GM21423 (cell line): Measurements from ENCODE around the gene LAMA2.

Experiments
- ATAC-seq: cut with Tn5 transposase; IDR thresholded peaks from one replicate; pipeline ENCODE4 v1.9.1; 2021; ENCODE audit warnings: mild to moderate bottlenecking, moderate library complexity; ENCODE audit not compliant: unreplicated experiment

LAMA2 gene

DNA sequence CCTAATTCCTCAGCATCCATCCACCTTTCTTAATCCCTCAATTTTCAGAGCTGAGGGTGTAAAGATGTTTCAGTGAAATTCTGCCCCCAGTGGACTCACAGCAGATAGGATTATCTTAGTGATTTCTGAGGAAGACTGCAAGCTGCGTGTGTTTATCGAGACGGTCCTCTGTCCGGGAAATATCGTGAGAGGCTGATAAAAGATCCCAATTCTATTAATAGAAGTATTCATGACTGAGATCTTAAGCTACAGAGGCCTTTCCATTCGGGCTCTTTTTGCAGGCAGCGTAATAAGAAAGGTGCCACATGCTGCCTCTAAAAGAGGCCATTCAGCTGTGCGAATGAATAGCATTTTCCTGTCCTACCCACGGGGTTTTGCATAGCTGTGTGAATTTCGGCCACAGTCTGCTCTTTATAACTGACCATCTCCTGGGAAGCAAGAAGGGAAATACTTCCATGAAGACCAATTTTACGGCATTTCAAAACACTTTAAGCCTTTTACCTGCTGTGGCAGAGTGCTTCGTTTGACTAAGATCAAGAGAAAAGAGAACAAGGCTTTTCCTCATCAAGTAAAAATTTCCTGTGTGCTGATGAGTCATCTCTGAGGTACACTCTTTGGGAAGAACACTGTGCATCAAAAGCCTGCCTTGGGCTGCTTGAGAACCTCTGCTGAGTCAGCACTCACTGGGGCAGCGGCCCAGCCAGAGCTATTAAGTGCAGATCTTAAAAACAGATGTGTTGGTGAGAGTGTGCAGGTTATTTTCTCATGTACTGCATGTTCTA is 618.2 kb downstream of the LAMA2 start:
- ATAC-seq = no peak

DNA sequence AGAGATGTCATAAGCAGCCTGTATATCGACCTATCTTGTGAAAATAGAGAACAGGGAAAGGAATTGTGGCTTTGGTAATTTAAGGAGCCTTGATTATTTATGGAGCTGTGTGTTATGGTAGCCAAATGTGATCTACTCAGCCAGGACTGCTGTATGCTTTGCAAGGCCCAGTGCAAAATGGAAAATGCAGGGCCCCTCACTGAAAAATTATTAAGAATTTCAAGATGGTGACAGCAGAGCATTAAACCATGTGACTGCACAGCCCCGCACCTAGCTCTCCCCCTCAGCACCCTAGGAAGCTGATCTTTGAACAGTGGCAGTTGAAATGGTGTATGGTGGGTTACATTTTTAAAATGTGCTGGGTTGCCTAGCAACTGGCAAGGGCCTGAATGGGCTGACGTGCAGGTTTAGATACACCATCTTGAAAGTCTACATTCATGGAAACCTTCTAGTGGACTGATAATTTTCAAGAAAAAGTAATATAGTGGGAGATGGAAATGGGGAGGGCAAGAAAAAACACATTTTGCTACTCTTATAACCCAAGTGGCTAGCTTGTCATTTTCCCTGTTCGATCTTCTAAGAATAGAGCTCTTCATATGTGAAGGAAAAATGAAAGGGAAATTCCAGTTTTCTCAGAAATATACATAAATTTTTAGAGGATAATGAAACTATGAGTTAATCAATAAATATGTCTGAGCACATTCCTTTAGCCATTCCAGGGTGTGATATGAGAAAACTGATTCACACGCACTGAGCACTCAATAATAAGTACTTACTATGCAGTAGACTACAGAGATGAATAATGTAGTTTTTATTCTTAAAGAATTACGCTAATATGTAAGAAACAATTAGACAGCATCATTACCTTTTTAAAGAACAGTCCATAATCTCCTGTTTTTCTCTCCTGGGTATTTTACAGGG is 619.1 kb downstream of the LAMA2 start:
- no peak for ATAC-seq

DNA sequence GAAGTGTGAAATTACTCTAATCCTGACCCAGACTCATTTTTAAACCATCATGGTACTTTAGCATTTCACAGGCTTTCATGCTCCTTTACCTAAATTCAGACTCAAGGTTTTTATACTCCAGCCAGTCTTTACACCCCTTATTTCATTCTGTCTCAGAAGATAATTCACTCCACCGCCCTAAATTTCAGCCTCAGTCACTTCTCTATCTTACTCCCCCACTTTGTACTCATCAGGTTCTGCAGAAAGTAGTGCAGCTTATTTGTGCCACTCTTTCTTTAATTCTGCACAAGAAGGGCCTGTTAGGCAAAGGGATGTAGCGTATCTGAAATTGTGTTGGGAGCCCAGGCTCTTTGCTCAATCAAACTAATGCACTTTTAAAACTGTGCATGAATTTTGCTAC is 621.5 kb downstream of the LAMA2 start:
- ATAC-seq = no peak

DNA sequence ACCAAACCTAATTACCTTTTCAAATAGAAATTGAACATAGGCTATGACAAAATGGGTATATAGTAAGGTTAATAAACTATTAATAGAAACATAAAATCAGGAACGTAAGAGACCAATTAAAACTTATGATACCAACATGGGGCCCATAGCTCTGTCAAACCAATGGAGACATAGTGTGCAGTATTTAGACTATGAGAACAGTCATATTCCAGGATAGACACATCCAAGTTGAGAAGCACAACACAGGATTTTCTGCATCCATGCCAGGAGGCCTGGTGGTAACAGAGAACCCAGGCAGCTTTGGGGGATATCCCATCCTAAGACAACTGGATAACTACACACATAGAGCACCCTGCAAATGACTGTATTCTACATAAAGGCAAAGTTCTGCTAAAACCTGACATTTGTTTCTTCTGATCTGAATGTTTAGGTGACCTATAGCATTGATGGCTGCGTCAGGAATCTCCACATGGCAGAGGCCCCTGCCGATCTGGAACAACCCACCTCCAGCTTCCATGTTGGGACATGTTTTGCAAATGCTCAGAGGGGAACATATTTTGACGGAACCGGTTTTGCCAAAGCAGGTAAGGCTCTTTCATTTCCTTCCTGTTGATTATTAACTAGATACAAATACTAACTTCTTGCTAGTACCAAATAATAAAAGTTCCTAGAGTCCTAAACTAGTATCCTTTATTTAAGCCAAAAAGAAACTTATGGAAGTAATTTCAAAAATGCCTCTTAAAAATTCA is 624.3 kb downstream of the LAMA2 start:
- ATAC-seq = no peak

DNA sequence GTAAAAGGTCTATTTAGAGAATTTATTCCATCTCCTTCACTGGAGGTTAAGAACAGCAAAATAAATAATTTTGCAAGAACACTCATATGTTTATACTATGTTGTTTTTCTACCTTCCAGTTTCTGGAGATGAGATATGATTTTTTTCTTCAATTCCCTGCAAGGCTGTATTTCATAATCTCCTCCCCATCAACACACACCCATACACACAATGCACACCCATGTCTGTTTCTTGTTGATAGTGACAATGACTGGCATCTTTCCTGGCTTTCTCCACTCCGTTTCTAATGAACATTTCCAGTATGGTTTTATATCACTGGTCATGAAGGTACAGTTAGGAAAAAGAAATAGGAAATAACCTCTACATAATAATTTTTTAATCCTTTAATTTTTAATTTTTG is 624.9 kb downstream of the LAMA2 start:
- ATAC-seq = no peak

DNA sequence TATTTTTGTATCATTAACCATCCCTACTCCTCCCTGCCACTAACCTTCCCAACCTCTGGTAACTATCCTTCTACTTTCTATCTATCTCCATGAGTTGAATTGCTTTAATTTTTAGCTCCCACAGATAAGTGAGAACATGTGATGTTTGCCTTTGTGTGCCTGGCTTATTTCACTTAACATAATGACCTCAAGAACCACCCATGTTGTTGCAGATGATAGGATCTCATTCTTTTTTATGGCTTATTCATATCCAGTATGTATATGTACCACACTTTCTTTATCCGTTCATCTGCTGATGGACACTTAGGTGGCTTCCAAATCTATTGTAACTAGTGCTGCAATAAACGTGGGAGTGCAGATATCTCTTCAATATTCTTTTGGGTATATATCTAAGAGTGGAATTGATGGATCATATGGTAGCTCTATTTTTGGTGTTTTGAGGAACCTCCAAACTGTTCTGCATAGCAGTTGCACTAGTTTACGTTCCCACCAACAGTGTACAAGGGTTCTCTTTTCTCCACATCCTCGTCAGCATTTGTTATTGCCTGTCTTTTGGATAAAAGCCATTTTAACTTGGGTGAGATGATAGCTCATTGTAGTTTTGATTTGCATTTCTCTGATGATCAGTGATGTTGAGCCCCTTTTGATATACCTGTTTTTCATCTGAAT is 625.7 kb downstream of the LAMA2 start:
- no peak for ATAC-seq

DNA sequence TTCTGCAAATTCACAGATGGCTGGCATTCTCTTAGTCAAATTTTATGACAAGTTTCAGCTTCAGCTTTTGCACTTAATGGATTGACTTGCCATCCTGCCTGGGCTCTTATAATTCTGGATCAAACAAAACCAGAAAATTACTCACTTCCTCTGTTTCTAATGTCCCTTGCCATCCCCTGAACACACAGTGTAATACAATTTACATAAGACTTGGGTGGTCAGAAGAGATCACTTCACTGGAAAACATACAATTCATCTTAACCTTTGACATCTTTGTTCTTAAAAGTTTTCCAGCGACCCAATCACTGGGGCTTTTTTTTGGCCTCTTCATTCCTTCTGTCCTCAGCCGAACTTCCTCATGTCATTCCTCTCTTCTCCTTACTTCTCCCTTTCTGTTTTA is 628.0 kb downstream of the LAMA2 start:
- ATAC-seq = no peak

DNA sequence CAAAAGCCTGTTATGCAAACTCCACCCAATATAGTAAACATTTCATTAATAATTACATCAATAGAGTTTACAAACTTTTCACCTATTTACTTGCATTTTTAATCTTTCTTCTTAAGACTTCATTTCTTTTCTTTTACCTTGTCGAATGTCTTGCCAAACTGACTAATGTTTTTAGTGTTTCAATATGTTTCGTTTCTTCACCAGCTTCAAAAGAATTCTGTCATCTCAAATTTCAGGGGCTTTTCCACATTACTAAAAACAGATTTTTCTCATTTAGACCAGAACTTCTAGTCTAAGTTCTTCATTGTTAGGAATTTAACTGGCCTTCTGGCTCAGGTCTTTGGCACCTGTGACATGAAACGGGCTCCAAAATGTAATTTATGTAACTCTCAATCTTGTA is 630.5 kb downstream of the LAMA2 start:
- ATAC-seq = no peak

DNA sequence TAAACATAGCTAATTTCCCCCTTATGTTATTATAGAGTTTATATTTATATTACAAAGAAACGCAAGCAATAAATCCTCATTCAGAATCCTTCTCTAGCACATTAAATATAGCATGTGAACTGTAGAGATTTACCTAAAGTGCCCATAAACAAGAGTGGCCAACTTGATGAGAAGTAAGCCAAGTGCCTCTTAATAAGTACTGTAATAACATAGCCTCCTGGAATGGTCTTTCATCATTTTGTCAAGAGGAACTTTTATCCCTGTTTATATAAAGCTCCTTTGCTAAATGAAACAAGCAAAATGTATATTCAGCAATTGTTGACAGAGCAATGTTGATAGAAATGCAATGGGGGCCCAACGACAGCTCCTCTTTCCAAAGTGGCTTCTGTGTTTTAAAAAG is 632.1 kb downstream of the LAMA2 start:
- ATAC-seq = no peak

DNA sequence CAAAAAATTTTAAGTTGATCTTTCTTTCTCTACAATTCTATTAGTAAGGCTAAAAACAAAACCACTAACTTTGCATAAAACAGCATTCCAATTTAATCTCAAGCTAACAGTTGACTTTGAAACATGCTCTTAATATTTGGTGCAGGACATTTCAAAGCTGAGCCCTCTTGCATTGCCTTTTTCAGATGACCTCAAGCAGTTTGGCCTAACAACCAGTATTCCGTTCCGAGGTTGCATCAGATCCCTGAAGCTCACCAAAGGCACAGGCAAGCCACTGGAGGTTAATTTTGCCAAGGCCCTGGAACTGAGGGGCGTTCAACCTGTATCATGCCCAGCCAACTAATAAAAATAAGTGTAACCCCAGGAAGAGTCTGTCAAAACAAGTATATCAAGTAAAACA is 633.1 kb downstream of the LAMA2 start:
- ATAC-seq = no peak

DNA sequence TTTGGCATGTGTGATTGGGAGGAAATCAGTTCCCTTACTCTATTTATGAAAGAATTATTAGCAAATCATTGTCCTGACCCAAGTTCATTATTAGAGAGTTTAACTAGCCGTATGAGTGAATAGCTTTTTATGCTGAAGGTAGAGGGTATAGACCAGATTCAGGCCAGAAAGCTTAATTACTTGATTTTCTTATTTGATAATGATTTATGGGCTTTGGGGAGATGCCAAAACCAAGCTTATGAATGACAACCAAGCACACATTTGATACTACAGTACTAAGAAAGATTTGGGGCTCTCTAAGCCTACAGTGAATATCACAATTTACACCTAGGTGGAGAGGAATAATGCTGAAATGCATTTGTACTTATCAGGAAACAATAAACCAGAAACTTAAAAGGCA is 633.8 kb downstream of the LAMA2 start:
- ATAC-seq = no peak

DNA sequence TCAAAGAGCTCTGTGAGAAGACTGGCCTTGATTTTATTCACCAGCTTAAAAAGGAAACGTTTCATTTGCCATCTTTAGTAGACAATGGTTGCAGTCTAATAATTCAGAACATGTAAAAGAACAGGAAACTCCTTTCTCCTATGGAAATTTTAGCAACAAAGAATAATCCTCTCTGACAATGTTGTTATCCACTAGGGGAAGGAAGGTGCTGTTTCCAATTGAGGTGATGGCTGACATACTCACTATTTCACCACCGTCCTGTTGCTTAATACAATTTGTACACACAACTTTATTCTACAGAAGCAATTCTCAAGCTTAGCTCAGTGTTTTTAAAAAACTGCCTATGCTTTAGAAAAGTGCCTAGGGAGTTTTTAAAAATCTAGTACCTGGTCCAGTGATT is 634.4 kb downstream of the LAMA2 start:
- no peak for ATAC-seq

DNA sequence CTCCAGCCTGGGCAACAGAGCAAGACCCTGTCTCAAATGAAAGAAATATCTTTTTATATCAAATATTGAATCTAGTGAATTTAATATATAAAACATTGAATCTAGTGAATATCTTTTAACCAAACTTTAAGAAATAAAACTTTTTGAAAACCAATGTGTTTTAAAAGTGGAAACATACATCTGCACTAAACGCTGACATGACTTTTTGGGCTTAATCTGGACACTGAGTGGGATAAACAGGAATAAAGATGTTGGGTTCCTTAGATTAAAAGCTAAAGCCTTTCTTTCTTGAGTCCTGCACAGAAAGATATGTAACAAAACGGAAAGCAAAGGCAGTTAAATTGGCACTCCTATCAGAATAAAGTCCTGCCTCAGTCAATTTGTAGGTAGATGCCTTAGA is 636.8 kb downstream of the LAMA2 start:
- ATAC-seq = no peak

DNA sequence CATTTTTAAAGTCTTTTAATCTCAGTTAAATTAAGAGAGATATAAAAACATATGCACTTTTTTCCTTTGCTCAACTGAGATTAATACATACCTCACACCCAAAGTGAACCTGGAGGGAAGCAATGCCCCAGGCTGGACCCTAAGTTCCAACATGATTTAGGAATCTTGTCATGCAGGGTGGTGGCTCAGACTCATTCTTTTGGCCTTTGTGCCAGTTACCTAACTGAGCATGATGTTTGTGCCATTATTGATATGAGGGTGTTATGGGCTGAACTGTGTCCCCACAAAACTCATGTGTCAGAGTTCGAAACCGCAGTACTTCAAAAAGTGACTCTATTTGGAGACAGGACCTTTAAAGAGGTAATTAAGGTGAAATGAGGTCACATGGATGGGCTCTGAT is 639.0 kb downstream of the LAMA2 start:
- ATAC-seq = no peak

DNA sequence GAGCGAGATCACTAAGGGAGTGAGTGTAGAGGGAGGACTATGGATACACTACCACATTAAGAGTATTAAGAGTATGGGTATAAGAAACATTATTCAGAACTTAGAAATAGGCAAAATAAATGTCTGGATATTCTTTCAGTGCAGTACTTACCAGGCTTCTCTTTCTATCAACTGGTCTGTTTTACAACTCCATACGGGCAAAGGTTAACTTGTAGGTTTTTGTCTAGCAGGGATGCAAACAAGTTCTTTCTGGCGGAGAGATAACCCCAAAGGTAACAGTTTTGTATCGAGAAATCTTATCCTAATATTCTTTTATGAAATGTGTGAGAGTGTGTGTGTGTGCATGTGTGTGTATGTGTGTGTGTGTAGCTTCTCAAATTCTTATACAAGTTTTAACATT is 640.9 kb downstream of the LAMA2 start:
- ATAC-seq = no peak

DNA sequence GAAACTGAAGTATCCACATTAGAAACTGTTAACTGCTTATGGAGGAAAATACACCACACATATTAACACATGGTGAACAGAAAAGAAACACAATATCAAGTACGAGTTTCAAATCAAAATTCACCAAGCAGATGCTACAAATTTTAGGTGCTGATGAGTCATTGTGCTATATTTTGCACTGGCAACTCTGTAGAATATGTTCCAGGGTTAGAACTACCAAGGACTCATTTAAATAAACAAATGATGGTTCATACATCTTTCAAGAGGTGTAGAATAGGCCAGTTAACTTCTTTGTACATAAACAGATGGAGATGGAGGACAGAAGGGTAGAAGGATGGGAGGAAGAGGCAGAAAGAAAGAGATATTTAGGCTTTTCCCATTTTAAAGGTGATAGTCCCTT is 642.1 kb downstream of the LAMA2 start:
- ATAC-seq = no peak

DNA sequence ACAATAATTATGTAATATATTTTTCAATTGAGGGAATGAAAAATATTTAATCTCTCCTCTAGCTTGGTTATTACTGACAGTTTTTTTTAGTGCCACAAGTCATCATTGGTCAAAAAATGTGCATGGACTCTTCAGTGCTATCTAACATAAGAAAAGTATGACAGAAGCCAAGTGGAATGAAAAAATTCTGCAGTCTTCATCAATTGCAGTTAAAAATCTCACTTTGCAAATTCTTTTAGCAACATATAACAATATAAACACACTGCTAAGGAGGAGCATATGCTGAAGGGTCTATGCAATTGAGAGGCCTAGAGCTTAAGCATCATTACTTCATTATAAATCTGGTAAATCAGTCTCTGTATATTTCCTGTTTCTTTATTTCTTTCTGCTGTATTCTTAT is 652.0 kb downstream of the LAMA2 start:
- no peak for ATAC-seq

DNA sequence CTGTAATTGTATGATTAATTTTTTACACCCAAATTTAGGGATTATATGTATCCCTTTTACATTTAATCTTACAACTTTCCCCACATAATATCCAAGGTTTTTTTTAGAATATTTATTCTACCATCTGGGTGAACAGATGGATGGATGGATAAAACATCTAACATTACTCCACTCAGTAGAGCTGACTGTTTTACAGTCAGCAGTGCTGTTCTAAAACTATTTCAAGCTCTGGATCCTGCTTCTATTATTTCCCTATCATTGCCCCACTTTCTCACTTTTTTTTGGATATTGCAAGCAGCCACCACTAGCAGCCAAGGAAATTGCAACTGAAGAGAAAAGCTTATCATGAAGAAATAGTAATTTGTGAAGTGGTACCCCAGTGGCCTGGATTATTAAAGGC is 653.3 kb downstream of the LAMA2 start:
- ATAC-seq = no peak

DNA sequence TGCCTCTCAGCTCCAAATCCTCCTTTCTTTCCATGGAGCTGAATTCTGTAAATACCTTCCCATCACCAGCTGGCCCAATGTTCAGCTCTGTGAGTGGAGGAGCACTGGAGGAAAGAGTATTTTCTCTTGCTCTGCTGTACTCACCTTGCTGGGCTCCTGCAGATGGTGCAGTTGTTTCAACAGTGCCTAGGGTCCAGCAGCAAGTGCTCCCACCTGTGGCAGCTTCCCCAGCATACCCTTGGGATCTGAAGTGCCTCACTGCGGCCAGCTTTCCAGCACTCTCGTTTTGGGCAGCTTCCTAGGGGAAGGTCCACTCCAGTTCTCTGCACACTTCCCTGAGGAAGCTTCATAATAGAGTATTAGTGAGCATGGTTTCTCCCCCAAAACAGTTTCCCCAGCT is 656.1 kb downstream of the LAMA2 start:
- ATAC-seq = no peak

DNA sequence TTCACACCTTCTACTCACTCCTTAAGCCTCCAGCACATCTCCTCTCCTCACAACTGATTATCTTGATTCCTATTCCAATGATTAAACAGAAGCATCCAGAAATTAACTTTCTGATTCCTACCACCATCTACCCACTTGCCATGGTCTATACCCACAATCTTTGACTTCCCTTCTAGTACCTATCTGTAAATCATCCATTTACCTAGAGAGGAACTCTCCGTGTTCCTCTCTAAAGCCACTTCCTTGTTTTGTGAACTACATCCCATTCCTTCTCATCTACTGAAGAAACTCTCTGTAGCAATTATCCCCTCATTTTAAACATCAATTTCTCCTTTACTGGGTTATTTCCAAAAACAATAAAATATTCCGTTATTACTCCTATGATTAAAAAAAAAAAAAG is 659.8 kb downstream of the LAMA2 start:
- no peak for ATAC-seq

DNA sequence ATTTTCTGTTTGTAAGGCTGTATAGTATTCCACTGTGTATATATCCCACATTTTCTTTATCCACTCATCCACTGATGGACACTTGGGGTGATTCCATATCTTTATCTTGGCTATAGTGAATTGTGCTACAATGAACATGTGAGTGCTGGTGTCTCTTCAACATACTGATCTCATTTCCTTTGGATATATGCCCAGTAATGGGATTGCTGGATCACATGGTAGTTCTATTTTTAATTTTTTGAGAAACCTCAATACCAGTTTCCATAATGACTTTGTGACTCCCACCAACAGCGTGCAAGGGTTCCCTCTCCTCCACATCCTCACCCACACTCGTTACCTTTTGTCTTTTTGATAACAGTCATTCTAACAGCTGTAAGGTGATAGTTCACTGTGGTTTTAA is 661.0 kb downstream of the LAMA2 start:
- no peak for ATAC-seq
